OCI-LY1 (cell line): ENCODE measurements around the gene NRP2.

Experiments used
- CTCF ChIP-seq: fragments of 200-600 bp; sonication (generic), shearing (Covaris generic); IDR thresholded peaks from 2 replicates; pipeline ENCODE4 v1.5.1; 2017; ENCODE audit warnings: mild to moderate bottlenecking, antibody characterized with exemption, low read length, moderate library complexity, mixed read lengths
- EZH2 ChIP-seq: fragments of 200-600 bp; sonication (generic), shearing (Covaris generic); IDR thresholded peaks from 2 replicates; pipeline ENCODE4 v1.8.0; 2017; ENCODE audit warnings: borderline replicate concordance, mixed run types, mild to moderate bottlenecking, antibody characterized with exemption, low read length, moderate library complexity, mixed read lengths

- no peak for TF ChIP-seq EZH2
- no peak for TF ChIP-seq CTCF
Observed at GRCh38 chr2:205688417-205689200, 6.3 kb downstream of the NRP2 start.
